HG03196 (cell line): ENCODE results near the gene GEMIN4.
"Not testable (repeated sequence)": the region's sequence is repeated elsewhere in the genome, so short reads cannot be mapped to it uniquely, and the experiment has no call there.

ENCODE experiments used
- ATAC-seq: cut with Tn5 transposase; IDR thresholded peaks from one replicate; pipeline ENCODE4 v1.9.1; 2021; ENCODE audit not compliant: unreplicated experiment

Gene GEMIN4

GRCh38 chr17:704111-704864, 47.8 kb downstream of the GEMIN4 start:
- ATAC-seq, result no peak

GRCh38 chr17:703081-703875, 48.8 kb downstream of the GEMIN4 start:
- ATAC-seq, result no peak

GRCh38 chr17:700504-701094, 51.5 kb downstream of the GEMIN4 start:
- no peak for ATAC-seq

GRCh38 chr17:699345-699744, 52.7 kb downstream of the GEMIN4 start:
- no peak for ATAC-seq

GRCh38 chr17:698096-698495, 54.0 kb downstream of the GEMIN4 start:
- ATAC-seq, result not testable (repeated sequence)

- ATAC-seq, result no peak
Measured at GRCh38 chr17:697682-698081, 54.4 kb downstream of the GEMIN4 start.

GRCh38 chr17:696369-696768, 55.7 kb downstream of the GEMIN4 start:
- ATAC-seq, result no peak
